Muscle of back (tissue), 11 donors: ENCODE data around the gene GSTM3. TPM values are rescaled to one million over a fixed set of nuclear protein-coding genes. Genes with fewer than 3 reads are reported as not detected.
"Not testable (repeated sequence)": the region's sequence is repeated elsewhere in the genome, so short reads cannot be mapped to it uniquely, and the experiment has no call there.

Source experiments
- DNase-seq, 3 donors: peaks; one replicate each; pipeline versions ENCODE4 v3.0.0 to v3.0.0-alpha.2; 2013
- polyA plus RNA-seq, 10 donors: library from polyadenylated mRNA; unstranded; fragments of 120-200 nt; gene quantifications; one replicate each; pipeline ENCODE4 v1.2.1, GENCODE V29; 2013; ENCODE audit not compliant: insufficient read length in 10 of 10

The GSTM3 gene
- polyA plus RNA-seq, 10 donors: 33.5 to 57.6 (median 43.2) TPM

GRCh38 chr1:109704173-109704572 lies 36.7 kb downstream of the GSTM3 start:
- no peak for DNase-seq

- DNase-seq: not testable (repeated sequence)
Observed at GRCh38 chr1:109702940-109703339, 37.9 kb downstream of the GSTM3 start.

DNA sequence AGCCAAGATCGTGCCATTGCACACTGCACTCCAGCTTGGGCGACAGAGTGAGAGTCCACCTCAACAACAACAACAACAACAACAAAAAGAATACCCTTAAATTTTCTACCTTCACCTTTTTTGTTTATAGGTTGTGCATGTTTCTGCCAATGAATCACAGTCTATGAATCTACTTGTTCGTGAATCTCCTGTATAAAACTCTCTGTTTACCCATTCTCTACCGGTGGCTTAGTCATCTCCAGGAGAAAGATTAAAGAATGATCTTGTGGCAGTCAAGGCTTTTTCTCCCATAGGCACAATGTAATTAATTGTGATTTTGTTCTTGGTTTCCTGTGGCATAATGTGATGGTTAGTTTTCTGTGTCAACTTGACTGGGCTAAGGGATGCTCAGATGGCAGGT lies 43.0 kb downstream of the GSTM3 start:
- DNase-seq: not testable (repeated sequence)

- DNase-seq: no peak
Observed at GRCh38 chr1:109697066-109697465, 43.8 kb downstream of the GSTM3 start.

DNA sequence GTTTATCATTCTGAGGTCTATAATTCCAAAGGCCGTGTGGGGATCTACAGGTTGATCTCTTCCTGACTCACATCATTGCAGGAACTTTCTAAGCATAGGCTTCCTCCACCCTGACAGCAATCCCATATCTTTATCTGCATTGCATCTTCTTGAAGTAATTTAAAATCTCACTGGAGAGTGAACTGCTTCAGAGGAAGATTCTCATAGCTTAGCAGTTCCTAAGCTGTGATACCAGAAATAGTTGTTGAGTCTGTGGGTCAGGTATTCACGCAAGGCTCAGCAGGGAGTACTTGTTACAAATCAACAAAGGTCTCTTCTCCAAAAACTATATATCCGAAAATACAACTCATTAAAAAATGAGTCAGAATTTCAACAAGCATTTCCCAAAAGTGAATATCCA lies 45.7 kb downstream of the GSTM3 start:
- not testable (repeated sequence) for DNase-seq

GRCh38 chr1:109694400-109694799 lies 46.4 kb downstream of the GSTM3 start:
- DNase-seq: not testable (repeated sequence)

DNA sequence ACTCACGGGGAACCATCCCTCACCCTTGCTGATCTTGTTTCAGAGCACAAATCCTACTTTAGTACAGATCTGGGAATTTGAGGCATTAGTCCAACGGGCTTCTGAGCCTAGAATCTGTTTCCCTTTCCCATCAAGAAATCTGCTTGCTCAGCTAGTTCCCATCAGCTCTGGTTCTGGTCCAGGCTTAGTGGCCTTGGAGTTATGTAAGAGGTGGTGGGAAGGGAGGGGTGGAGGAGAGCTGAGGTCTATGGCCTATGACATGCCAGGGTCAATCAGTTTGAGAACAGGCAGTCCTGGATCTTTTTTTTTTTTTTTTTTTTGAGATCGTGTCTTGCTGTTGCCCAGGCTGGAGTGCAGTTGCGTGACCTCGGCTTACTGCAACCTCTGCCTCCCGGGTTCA lies 49.1 kb downstream of the GSTM3 start:
- DNase-seq: no peak

GRCh38 chr1:109689844-109690405 lies 50.9 kb downstream of the GSTM3 start:
- no peak for DNase-seq

GRCh38 chr1:109687641-109688499 lies 53.0 kb downstream of the GSTM3 start, which contains the start of gene GSTM1:
Gene GSTM1 (plus strand): TSS chr1:109687817. CDS start chr1:109687874, 57 bp downstream.
- peak in 2 of 3 donors; percentile 31 to 92 for DNase-seq

DNA sequence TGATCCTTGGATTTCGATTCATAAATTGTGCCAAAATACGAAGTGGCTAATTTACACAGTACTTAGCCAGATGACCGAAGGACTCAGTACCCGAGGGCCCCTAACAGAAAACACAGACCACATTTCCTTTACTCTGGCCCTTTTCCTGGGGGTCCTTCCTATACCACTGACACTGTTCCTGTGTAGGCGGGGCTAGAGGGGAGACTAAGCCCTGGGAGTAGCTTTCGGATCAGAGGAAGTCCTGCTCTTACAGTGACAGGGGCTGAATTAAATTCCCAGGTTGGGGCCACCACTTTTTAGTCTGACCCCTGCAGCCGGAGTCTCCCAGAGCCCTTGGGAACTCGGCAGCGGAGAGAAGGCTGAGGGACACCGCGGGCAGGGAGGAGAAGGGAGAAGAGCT lies 53.7 kb downstream of the GSTM3 start:
- not testable (repeated sequence) for DNase-seq

DNA sequence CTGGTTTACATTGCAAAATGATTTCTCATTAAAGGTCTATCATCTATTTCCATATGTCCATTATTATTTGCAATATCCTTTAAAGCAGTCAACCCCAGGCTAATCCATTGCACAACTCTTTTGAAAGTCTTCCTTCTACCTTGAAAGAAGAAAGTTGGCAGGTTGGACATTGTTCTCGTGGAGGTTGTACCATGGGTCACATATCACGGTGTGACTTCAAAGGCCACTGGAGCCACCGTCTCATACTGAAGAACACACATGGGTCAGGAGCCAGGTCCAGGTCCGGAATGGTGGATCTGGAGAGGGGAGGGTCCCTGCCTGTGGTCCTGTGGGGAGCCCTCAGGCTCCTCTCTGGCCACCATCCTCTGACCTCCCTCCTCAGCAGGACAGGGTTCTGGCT lies 54.9 kb downstream of the GSTM3 start:
- not testable (repeated sequence) for DNase-seq

DNA sequence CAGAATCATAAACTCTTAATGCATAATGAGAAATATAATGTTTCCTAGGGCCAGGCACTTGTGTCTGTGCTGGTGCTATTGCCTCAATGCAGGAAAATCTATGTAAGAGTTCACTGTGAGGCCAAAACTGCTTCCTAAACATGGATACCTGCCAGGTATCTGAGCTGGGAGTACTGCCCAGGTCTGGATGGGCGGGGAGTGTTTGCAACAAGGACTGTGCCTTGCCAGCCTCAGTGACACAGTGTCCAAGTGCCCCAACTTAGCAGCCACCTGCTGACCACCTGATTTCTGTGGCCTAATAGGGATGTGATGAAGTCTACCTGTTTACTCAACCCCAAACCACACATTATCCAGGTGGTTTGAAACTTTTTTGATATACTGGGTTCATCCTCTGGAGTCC lies 55.4 kb downstream of the GSTM3 start:
- DNase-seq: not testable (repeated sequence)

GRCh38 chr1:109684777-109685176 lies 56.1 kb downstream of the GSTM3 start:
- DNase-seq: not testable (repeated sequence)

Other genes starting within 250 kb of the GSTM3 start
- 10 to 100 TPM in 4 of 10 donors, 1 to 10 TPM in 6; 6.2 to 12.4 (median 9.2) TPM for gene CYB561D1, start 246.9 kb downstream of the GSTM3 start, polyA plus RNA-seq
- gene AMIGO1, start 231.3 kb downstream of the GSTM3 start, polyA plus RNA-seq: 10 to 100 TPM in 6 of 10 donors, 1 to 10 TPM in 4; 8.8 to 16.9 (median 10.7) TPM
- 1 to 10 TPM in 9 of 10 donors, under 1 TPM in 1; 0.95 to 2.4 (median 1.6) TPM for gene GPR61, start 201.2 kb downstream of the GSTM3 start, polyA plus RNA-seq
- 1 to 10 TPM; 6.7 to 9.7 (median 8.2) TPM for gene GNAI3, start 192.4 kb downstream of the GSTM3 start, polyA plus RNA-seq
- gene GNAT2, start 121.4 kb downstream of the GSTM3 start, polyA plus RNA-seq: under 1 TPM in 1 of 10 donors, not detected in 9; 0.19 TPM
- gene AMPD2, start 121.2 kb downstream of the GSTM3 start, polyA plus RNA-seq: 10 to 100 TPM; 26.0 to 41.4 (median 34.1) TPM
- gene GSTM4, start 84.9 kb downstream of the GSTM3 start, polyA plus RNA-seq: 10 to 100 TPM; 12.9 to 25.9 (median 20.7) TPM
- 100 to 1,000 TPM; 118 to 193 (median 154) TPM for gene GSTM2, start 73.0 kb downstream of the GSTM3 start, polyA plus RNA-seq
- gene GSTM1, start 53.2 kb downstream of the GSTM3 start, polyA plus RNA-seq: 10 to 100 TPM in 4 of 10 donors, 1 to 10 TPM in 2, under 1 TPM in 3, not detected in 1; 0.28 to 59.1 (median 1.2) TPM
- gene GSTM5, start 28.8 kb downstream of the GSTM3 start, polyA plus RNA-seq: 10 to 100 TPM in 7 of 10 donors, 1 to 10 TPM in 3; 7.3 to 42.1 (median 13.7) TPM
- under 1 TPM in 1 of 10 donors, not detected in 9; 0.19 TPM for gene EPS8L3, start 22.9 kb upstream of the GSTM3 start, polyA plus RNA-seq
- 10 to 100 TPM in 4 of 10 donors, 1 to 10 TPM in 6; 7.0 to 13.9 (median 9.3) TPM for gene CSF1, start 169.8 kb upstream of the GSTM3 start, polyA plus RNA-seq
- gene AHCYL1, start 243.7 kb upstream of the GSTM3 start, polyA plus RNA-seq: 10 to 100 TPM; 37.2 to 50.2 (median 41.0) TPM